ENCODE results near the gene RAB6A. TPM values are rescaled to one million over a fixed set of nuclear protein-coding genes. Genes with fewer than 3 reads are reported as not detected.
A peak's percentile ranks its signal among the peaks of the same experiment; 100 is the strongest.
"Not testable (repeated sequence)": the region's sequence is repeated elsewhere in the genome, so short reads cannot be mapped to it uniquely, and the experiment has no call there.

The RAB6A gene
- total RNA-seq, 2 experiments from 2014 or later, result 97.7 to 101 TPM

- ChIA-PET POLR2A (no interaction called here), CTCF (interaction anchor here (0.8 kb wide), 1 partner anchor 122 kb away, joined by 4 read pairs; no protein-coding TSS in a partner anchor)
- Mint-ChIP-seq H3K4me3 (no peak overlapping the region), H3K27me3 (ENCODE audit: low read depth) (no peaks in the 10 kb centered on the region), H3K9me3 (ENCODE audit: insufficient read depth) (no peaks in the 10 kb centered on the region), H3K36me3 (ENCODE audit: low read depth) (peaks cover 21% of the 10 kb centered on the region), H3K27ac (no peak overlapping the region), H3K4me1 (ENCODE audit: low read depth) (peaks cover 22% of the 10 kb centered on the region)
- ATAC-seq, result no peak
- DNase-seq, result no peak
Measured at GRCh38 chr11:73747762-73748161, 13.1 kb downstream of the RAB6A start.

GRCh38 chr11:73746701-73747100 is 14.2 kb downstream of the RAB6A start:
- H3K27me3 Mint-ChIP-seq (ENCODE audit: low read depth), result no peaks in the 10 kb centered on the region
- no peak overlapping the region for H3K27ac Mint-ChIP-seq
- ATAC-seq (no peak), DNase-seq (no peak)
- H3K4me3 Mint-ChIP-seq, result no peak overlapping the region
- peaks cover 12% of the 10 kb centered on the region for H3K4me1 Mint-ChIP-seq (ENCODE audit: low read depth)
- ChIA-PET CTCF (no interaction called here), POLR2A (interaction anchor here (0.7 kb wide), 1 partner anchor 97 kb away, joined by 5 read pairs; no protein-coding TSS in a partner anchor)
- peaks cover 16% of the 10 kb centered on the region for H3K36me3 Mint-ChIP-seq (ENCODE audit: low read depth)
- no peaks in the 10 kb centered on the region for H3K9me3 Mint-ChIP-seq (ENCODE audit: insufficient read depth)

GRCh38 chr11:73743045-73743444 is 17.8 kb downstream of the RAB6A start:
- H3K9me3 Mint-ChIP-seq (ENCODE audit: insufficient read depth), result no peaks in the 10 kb centered on the region
- CTCF ChIA-PET, result no interaction called here
- H3K4me3 Mint-ChIP-seq, result no peak overlapping the region
- no peaks in the 10 kb centered on the region for H3K27me3 Mint-ChIP-seq (ENCODE audit: low read depth)
- ATAC-seq (no peak), DNase-seq (no peak)
- H3K4me1 Mint-ChIP-seq (ENCODE audit: low read depth), result peaks cover 5% of the 10 kb centered on the region
- POLR2A ChIA-PET, result no interaction called here
- H3K36me3 Mint-ChIP-seq (ENCODE audit: low read depth), result peaks cover 10% of the 10 kb centered on the region
- H3K27ac Mint-ChIP-seq, result no peak overlapping the region

GRCh38 chr11:73735959-73736358 is 24.9 kb downstream of the RAB6A start:
- H3K4me3 Mint-ChIP-seq; H3K4me1 Mint-ChIP-seq (ENCODE audit: low read depth); POLR2A ChIA-PET; H3K27me3 Mint-ChIP-seq (ENCODE audit: low read depth); H3K27ac Mint-ChIP-seq; CTCF ChIA-PET; ATAC-seq; H3K9me3 Mint-ChIP-seq (ENCODE audit: insufficient read depth); DNase-seq: not testable (repeated sequence)
- H3K36me3 Mint-ChIP-seq (ENCODE audit: low read depth), result peaks cover 11% of the 10 kb centered on the region

GRCh38 chr11:73734993-73735392 is 25.9 kb downstream of the RAB6A start:
- no peak for ATAC-seq
- CTCF ChIA-PET, result no interaction called here
- POLR2A ChIA-PET, result interaction anchor here (0.6 to 0.8 kb wide), 2 partner anchors 139 to 498 kb away, joined by 3 read pairs; no protein-coding TSS in a partner anchor
- Mint-ChIP-seq H3K4me1 (ENCODE audit: low read depth) (no peaks in the 10 kb centered on the region), H3K36me3 (ENCODE audit: low read depth) (peaks cover 15% of the 10 kb centered on the region), H3K4me3 (no peak overlapping the region), H3K27ac (no peak overlapping the region), H3K27me3 (ENCODE audit: low read depth) (no peaks in the 10 kb centered on the region), H3K9me3 (ENCODE audit: insufficient read depth) (no peaks in the 10 kb centered on the region)
- no peak for DNase-seq

GRCh38 chr11:73734011-73734410 is 26.9 kb downstream of the RAB6A start:
- DNase-seq; H3K4me3 Mint-ChIP-seq; ATAC-seq; CTCF ChIA-PET; H3K9me3 Mint-ChIP-seq (ENCODE audit: insufficient read depth); POLR2A ChIA-PET; H3K4me1 Mint-ChIP-seq (ENCODE audit: low read depth); H3K27ac Mint-ChIP-seq; H3K27me3 Mint-ChIP-seq (ENCODE audit: low read depth): not testable (repeated sequence)
- peaks cover 21% of the 10 kb centered on the region for H3K36me3 Mint-ChIP-seq (ENCODE audit: low read depth)

GRCh38 chr11:73732936-73733335 is 27.9 kb downstream of the RAB6A start:
- H3K4me3 Mint-ChIP-seq; H3K9me3 Mint-ChIP-seq (ENCODE audit: insufficient read depth); H3K4me1 Mint-ChIP-seq (ENCODE audit: low read depth); H3K27ac Mint-ChIP-seq; H3K27me3 Mint-ChIP-seq (ENCODE audit: low read depth); DNase-seq; ATAC-seq; POLR2A ChIA-PET; CTCF ChIA-PET: not testable (repeated sequence)
- peaks cover 30% of the 10 kb centered on the region for H3K36me3 Mint-ChIP-seq (ENCODE audit: low read depth)

GRCh38 chr11:73729594-73730206 is 31.2 kb downstream of the RAB6A start:
- Mint-ChIP-seq H3K27ac (no peak overlapping the region), H3K9me3 (ENCODE audit: insufficient read depth) (no peaks in the 10 kb centered on the region), H3K27me3 (ENCODE audit: low read depth) (no peaks in the 10 kb centered on the region), H3K4me1 (ENCODE audit: low read depth) (no peaks in the 10 kb centered on the region), H3K36me3 (ENCODE audit: low read depth) (peaks cover 39% of the 10 kb centered on the region), H3K4me3 (no peak overlapping the region)
- ATAC-seq (no peak), DNase-seq (no peak)
- ChIA-PET CTCF (no interaction called here), POLR2A (no interaction called here)

GRCh38 chr11:73728000-73728399 is 32.9 kb downstream of the RAB6A start:
- Mint-ChIP-seq H3K9me3 (ENCODE audit: insufficient read depth) (no peaks in the 10 kb centered on the region), H3K4me1 (ENCODE audit: low read depth) (no peaks in the 10 kb centered on the region), H3K4me3 (no peak overlapping the region), H3K36me3 (ENCODE audit: low read depth) (peaks cover 39% of the 10 kb centered on the region), H3K27me3 (ENCODE audit: low read depth) (no peaks in the 10 kb centered on the region), H3K27ac (no peak overlapping the region)
- no peak for ATAC-seq
- no peak for DNase-seq
- ChIA-PET CTCF (no interaction called here), POLR2A (no interaction called here)

GRCh38 chr11:73726825-73727224 is 34.0 kb downstream of the RAB6A start:
- POLR2A ChIA-PET, result interaction anchor here (0.6 kb wide), 1 partner anchor 361 kb away, joined by 3 read pairs; no protein-coding TSS in a partner anchor
- H3K36me3 Mint-ChIP-seq (ENCODE audit: low read depth), result peaks cover 41% of the 10 kb centered on the region
- H3K9me3 Mint-ChIP-seq (ENCODE audit: insufficient read depth), result no peaks in the 10 kb centered on the region
- ATAC-seq, result no peak
- CTCF ChIA-PET, result interaction anchor here (0.7 kb wide), 1 partner anchor 9 kb away, joined by 3 read pairs; no protein-coding TSS in a partner anchor
- no peak overlapping the region for H3K4me3 Mint-ChIP-seq
- H3K4me1 Mint-ChIP-seq (ENCODE audit: low read depth), result no peaks in the 10 kb centered on the region
- no peak overlapping the region for H3K27ac Mint-ChIP-seq
- DNase-seq, result no peak
- H3K27me3 Mint-ChIP-seq (ENCODE audit: low read depth), result no peaks in the 10 kb centered on the region

- Mint-ChIP-seq H3K27me3 (ENCODE audit: low read depth) (no peaks in the 10 kb centered on the region), H3K27ac (no peak overlapping the region)
- CTCF ChIA-PET, result interaction anchor here (1.1 kb wide), 1 partner anchor 91 kb away, joined by 3 read pairs; no protein-coding TSS in a partner anchor
Measured at GRCh38 chr11:73717136-73717535, 43.7 kb downstream of the RAB6A start.

GRCh38 chr11:73716153-73717056 is 44.5 kb downstream of the RAB6A start:
- Mint-ChIP-seq H3K36me3 (ENCODE audit: low read depth) (peaks cover 30% of the 10 kb centered on the region), H3K27ac (peak overlapping the region; percentile 20), H3K4me3 (no peak overlapping the region), H3K4me1 (ENCODE audit: low read depth) (peaks cover 12% of the 10 kb centered on the region), H3K27me3 (ENCODE audit: low read depth) (no peaks in the 10 kb centered on the region), H3K9me3 (ENCODE audit: insufficient read depth) (no peaks in the 10 kb centered on the region)
- CTCF ChIA-PET, result interaction anchor here (1.0 to 1.1 kb wide), 2 partner anchors 9 to 90 kb away, joined by 3 read pairs; no protein-coding TSS in a partner anchor
- POLR2A ChIA-PET, result no interaction called here
- DNase-seq (no peak), ATAC-seq (peak; percentile 44)

More at GRCh38 chr11:73717136-73717535, 43.7 kb downstream of the RAB6A start:
- ATAC-seq, result no peak
- POLR2A ChIA-PET, result no interaction called here
- Mint-ChIP-seq H3K4me1 (ENCODE audit: low read depth) (peaks cover 12% of the 10 kb centered on the region), H3K4me3 (no peak overlapping the region), H3K36me3 (ENCODE audit: low read depth) (peaks cover 34% of the 10 kb centered on the region), H3K9me3 (ENCODE audit: insufficient read depth) (no peaks in the 10 kb centered on the region)
- DNase-seq, result no peak
